ENCODE data around the gene GLT8D1.

GRCh38 chr3:52723935-52724334 is 18.3 kb upstream of the GLT8D1 start:
- TF ChIP-seq POLR2A (IDR thresholded peaks at IDR 0.05) (no peak), CTCF (IDR thresholded peaks at IDR 0.05) (no peak)

All from right lobe of liver (tissue), 4 donors.